Endothelial cell (in vitro differentiated cells): ENCODE results near the gene SAMD4B. TPM values are rescaled to one million over a fixed set of nuclear protein-coding genes. Genes with fewer than 3 reads are reported as not detected.

Experiments used
- DNase-seq: peaks from one replicate; pipeline ENCODE4 v3.0.0; 2021; ENCODE audit warnings: low spot score
- H3K27ac Mint-ChIP-seq: one replicate; pipeline ENCODE4 v1.8.0; 2021; ENCODE audit warnings: mixed read lengths, inconsistent platforms; ENCODE audit not compliant: unreplicated experiment
- H3K27me3 Mint-ChIP-seq: one replicate; pipeline ENCODE4 v1.8.0; 2021; ENCODE audit warnings: mild to moderate bottlenecking, moderate library complexity, mixed read lengths, inconsistent platforms; ENCODE audit not compliant: unreplicated experiment
- H3K36me3 Mint-ChIP-seq: one replicate; pipeline ENCODE4 v1.8.0; 2021; ENCODE audit warnings: mild to moderate bottlenecking, low read depth, mixed read lengths, inconsistent platforms; ENCODE audit not compliant: unreplicated experiment
- H3K4me1 Mint-ChIP-seq: one replicate; pipeline ENCODE4 v1.8.0; 2021; ENCODE audit warnings: mild to moderate bottlenecking, mixed read lengths, inconsistent platforms; ENCODE audit not compliant: unreplicated experiment
- H3K4me3 Mint-ChIP-seq: one replicate; pipeline ENCODE4 v1.8.0; 2021; ENCODE audit warnings: mild to moderate bottlenecking, mixed read lengths, inconsistent platforms; ENCODE audit not compliant: unreplicated experiment
- H3K9me3 Mint-ChIP-seq: one replicate; pipeline ENCODE4 v1.8.0; 2021; ENCODE audit warnings: mixed read lengths, inconsistent platforms; ENCODE audit not compliant: unreplicated experiment
- CTCF ChIP-seq: fragments of 200-600 bp; sonication (generic); IDR thresholded peaks from one replicate; pipeline ENCODE4 v1.5.0; 2021; ENCODE audit warnings: antibody characterized with exemption; ENCODE audit not compliant: unreplicated experiment
- total RNA-seq: library from RNA; stranded (reverse); fragmentation: NEBNext Ultra II Directional; extraction: Animal tissue kit (Norgen Biotek cat#: 25700); gene quantifications from one replicate; pipeline ENCODE4 v1.2.1, GENCODE V29; 2021; ENCODE audit not compliant: unreplicated experiment

The SAMD4B gene
- total RNA-seq, 1 donor from 2014 or later = 127 TPM

GRCh38 chr19:39411081-39411831 is 69.0 kb downstream of the SAMD4B start:
- peaks cover 37% of the 10 kb centered on the region for H3K4me1 Mint-ChIP-seq
- peak overlapping the region; percentile 90 for H3K4me3 Mint-ChIP-seq
- no peaks in the 10 kb centered on the region for H3K9me3 Mint-ChIP-seq
- H3K27ac Mint-ChIP-seq = peak overlapping the region; percentile 89
- TF ChIP-seq CTCF = no peak
- H3K36me3 Mint-ChIP-seq = peaks cover 22% of the 10 kb centered on the region
- peaks cover 33% of the 10 kb centered on the region for H3K27me3 Mint-ChIP-seq
- no peak for DNase-seq

GRCh38 chr19:39411832-39412099 is 69.5 kb downstream of the SAMD4B start:
- peaks cover 36% of the 10 kb centered on the region for H3K4me1 Mint-ChIP-seq
- peak; percentile 69 for TF ChIP-seq CTCF
- peak; percentile 82 for DNase-seq
- H3K36me3 Mint-ChIP-seq = peaks cover 22% of the 10 kb centered on the region
- H3K27ac Mint-ChIP-seq = peak overlapping the region; percentile 84
- no peaks in the 10 kb centered on the region for H3K9me3 Mint-ChIP-seq
- H3K4me3 Mint-ChIP-seq = peak overlapping the region; percentile 90
- H3K27me3 Mint-ChIP-seq = peaks cover 31% of the 10 kb centered on the region

GRCh38 chr19:39412100-39412866 is 70.1 kb downstream of the SAMD4B start, which contains the start of gene PLEKHG2:
Gene PLEKHG2, plus strand, starts transcription at chr19:39412669. Its CDS starts 1,418 bp downstream, at chr19:39414087.
- DNase-seq = peak; percentile 98
- Mint-ChIP-seq H3K9me3 (no peaks in the 10 kb centered on the region), H3K36me3 (peaks cover 22% of the 10 kb centered on the region), H3K27ac (peak within 1 kb of the TSS; percentile 89), H3K27me3 (peaks cover 31% of the 10 kb centered on the region), H3K4me1 (peaks cover 36% of the 10 kb centered on the region), H3K4me3 (peak within 1 kb of the TSS; percentile 99)
- peak; percentile 91 for TF ChIP-seq CTCF

GRCh38 chr19:39412867-39413271 is 70.6 kb downstream of the SAMD4B start:
- peaks cover 36% of the 10 kb centered on the region for H3K4me1 Mint-ChIP-seq
- H3K36me3 Mint-ChIP-seq = peaks cover 22% of the 10 kb centered on the region
- no peaks in the 10 kb centered on the region for H3K9me3 Mint-ChIP-seq
- peaks cover 32% of the 10 kb centered on the region for H3K27me3 Mint-ChIP-seq
- DNase-seq = no peak
- peak overlapping the region; percentile 92 for H3K4me3 Mint-ChIP-seq
- peak overlapping the region; percentile 89 for H3K27ac Mint-ChIP-seq
- TF ChIP-seq CTCF = peak; percentile 52
